ENCODE results near the gene CCDC142.

GRCh38 chr2:74511104-74511989 is 28.5 kb upstream of the CCDC142 start:
- TF ChIP-seq, protein P1, sequence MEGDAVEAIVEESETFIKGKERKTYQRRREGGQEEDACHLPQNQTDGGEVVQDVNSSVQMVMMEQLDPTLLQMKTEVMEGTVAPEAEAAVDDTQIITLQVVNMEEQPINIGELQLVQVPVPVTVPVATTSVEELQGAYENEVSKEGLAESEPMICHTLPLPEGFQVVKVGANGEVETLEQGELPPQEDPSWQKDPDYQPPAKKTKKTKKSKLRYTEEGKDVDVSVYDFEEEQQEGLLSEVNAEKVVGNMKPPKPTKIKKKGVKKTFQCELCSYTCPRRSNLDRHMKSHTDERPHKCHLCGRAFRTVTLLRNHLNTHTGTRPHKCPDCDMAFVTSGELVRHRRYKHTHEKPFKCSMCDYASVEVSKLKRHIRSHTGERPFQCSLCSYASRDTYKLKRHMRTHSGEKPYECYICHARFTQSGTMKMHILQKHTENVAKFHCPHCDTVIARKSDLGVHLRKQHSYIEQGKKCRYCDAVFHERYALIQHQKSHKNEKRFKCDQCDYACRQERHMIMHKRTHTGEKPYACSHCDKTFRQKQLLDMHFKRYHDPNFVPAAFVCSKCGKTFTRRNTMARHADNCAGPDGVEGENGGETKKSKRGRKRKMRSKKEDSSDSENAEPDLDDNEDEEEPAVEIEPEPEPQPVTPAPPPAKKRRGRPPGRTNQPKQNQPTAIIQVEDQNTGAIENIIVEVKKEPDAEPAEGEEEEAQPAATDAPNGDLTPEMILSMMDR (IDR thresholded peaks at IDR 0.05; ENCODE audit: low read depth, low read length, poor library complexity, severe bottlenecking) = no peak
- no peak for TF ChIP-seq EZH2phosphoT487 (IDR thresholded peaks at IDR 0.05; ENCODE audit: borderline replicate concordance, low read length)

Measured in DOHH2 (cell line).